ENCODE results near the gene CADPS2. TPM values are rescaled to one million over a fixed set of nuclear protein-coding genes. Genes with fewer than 3 reads are reported as not detected.

The CADPS2 gene
- total RNA-seq, 4 donors from 2014 or later = 27.7 to 46.2 (median 32.6) TPM

DNA sequence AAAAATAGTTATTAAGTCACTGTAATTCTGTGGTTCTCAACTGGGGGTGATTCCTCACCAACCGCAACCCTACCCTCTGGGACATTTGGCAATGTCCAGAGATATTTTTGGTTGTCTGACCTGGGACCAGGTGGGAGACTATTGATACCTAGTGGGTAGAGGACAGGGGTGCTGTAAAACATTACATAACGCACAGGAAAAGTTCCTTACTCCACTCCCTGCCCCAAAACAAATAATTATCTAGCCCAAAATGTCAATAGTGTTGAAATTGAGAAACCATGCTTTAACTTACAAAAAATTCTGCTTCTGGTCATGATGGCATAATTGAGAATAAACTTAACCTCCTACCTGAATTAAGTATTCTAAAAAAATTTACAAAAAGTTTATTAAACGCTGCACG is 404.0 kb downstream of the CADPS2 start:
- Histone ChIP-seq H3K4me3 (replicated peaks in 1 of 3) (no peak overlapping the region), H3K36me3 (no peaks in the 10 kb centered on the region), H3K27ac (no peak overlapping the region), H3K9me3 (no peaks in the 10 kb centered on the region), H3K27me3 (no peaks in the 10 kb centered on the region), H3K4me1 (no peaks in the 10 kb centered on the region)
- DNase-seq = no peak
- WGBS, 2 donors = 90 to 95% methylated on average over 4 of the region's 4 CpGs
- intact Hi-C loops (cut with DNase I) = no loop called here
- no peak for TF ChIP-seq POLR2A (IDR thresholded peaks at IDR 0.05)
- TF ChIP-seq, protein P1, sequence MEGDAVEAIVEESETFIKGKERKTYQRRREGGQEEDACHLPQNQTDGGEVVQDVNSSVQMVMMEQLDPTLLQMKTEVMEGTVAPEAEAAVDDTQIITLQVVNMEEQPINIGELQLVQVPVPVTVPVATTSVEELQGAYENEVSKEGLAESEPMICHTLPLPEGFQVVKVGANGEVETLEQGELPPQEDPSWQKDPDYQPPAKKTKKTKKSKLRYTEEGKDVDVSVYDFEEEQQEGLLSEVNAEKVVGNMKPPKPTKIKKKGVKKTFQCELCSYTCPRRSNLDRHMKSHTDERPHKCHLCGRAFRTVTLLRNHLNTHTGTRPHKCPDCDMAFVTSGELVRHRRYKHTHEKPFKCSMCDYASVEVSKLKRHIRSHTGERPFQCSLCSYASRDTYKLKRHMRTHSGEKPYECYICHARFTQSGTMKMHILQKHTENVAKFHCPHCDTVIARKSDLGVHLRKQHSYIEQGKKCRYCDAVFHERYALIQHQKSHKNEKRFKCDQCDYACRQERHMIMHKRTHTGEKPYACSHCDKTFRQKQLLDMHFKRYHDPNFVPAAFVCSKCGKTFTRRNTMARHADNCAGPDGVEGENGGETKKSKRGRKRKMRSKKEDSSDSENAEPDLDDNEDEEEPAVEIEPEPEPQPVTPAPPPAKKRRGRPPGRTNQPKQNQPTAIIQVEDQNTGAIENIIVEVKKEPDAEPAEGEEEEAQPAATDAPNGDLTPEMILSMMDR (IDR thresholded peaks at IDR 0.05) = no peak

- Histone ChIP-seq H3K27ac (no peak overlapping the region), H3K4me3 (replicated peaks in 1 of 3) (no peak overlapping the region), H3K9me3 (no peaks in the 10 kb centered on the region), H3K4me1 (no peaks in the 10 kb centered on the region), H3K36me3 (no peaks in the 10 kb centered on the region), H3K27me3 (no peaks in the 10 kb centered on the region)
- no peak for DNase-seq
- intact Hi-C loops (cut with DNase I) = no loop called here
- WGBS, 2 donors = 74 to 80% methylated on average over 3 of the region's 3 CpGs
- TF ChIP-seq, protein P1 (IDR thresholded peaks at IDR 0.05) = no peak
- TF ChIP-seq POLR2A (IDR thresholded peaks at IDR 0.05) = no peak
Observed at GRCh38 chr7:122470859-122471258, 415.4 kb downstream of the CADPS2 start.

- Histone ChIP-seq H3K27ac (no peak overlapping the region), H3K27me3 (no peaks in the 10 kb centered on the region), H3K4me3 (replicated peaks in 1 of 3) (no peak overlapping the region), H3K4me1 (no peaks in the 10 kb centered on the region), H3K9me3 (no peaks in the 10 kb centered on the region), H3K36me3 (no peaks in the 10 kb centered on the region)
- TF ChIP-seq, protein P1 (IDR thresholded peaks at IDR 0.05) = no peak
- TF ChIP-seq POLR2A (IDR thresholded peaks at IDR 0.05) = no peak
- WGBS, 2 donors = 73% methylated on average over 2 of the region's 2 CpGs
- intact Hi-C loops (cut with DNase I) = no loop called here
- DNase-seq = no peak
Observed at GRCh38 chr7:122468945-122469344, 417.3 kb downstream of the CADPS2 start.

- Histone ChIP-seq H3K4me3 (replicated peaks in 1 of 3) (no peak overlapping the region), H3K9me3 (no peaks in the 10 kb centered on the region), H3K27me3 (no peaks in the 10 kb centered on the region), H3K4me1 (no peaks in the 10 kb centered on the region), H3K36me3 (no peaks in the 10 kb centered on the region), H3K27ac (no peak overlapping the region)
- intact Hi-C loops (cut with DNase I) = no loop called here
- WGBS, 2 donors = 80 to 87% methylated on average over 4 of the region's 4 CpGs
- no peak for DNase-seq
- TF ChIP-seq POLR2A (IDR thresholded peaks at IDR 0.05) = no peak
- TF ChIP-seq, protein P1 (IDR thresholded peaks at IDR 0.05) = no peak
Observed at GRCh38 chr7:122467661-122468449, 418.4 kb downstream of the CADPS2 start.

GRCh38 chr7:122465296-122465695 is 421.0 kb downstream of the CADPS2 start:
- Histone ChIP-seq H3K4me1 (no peaks in the 10 kb centered on the region), H3K27ac (no peak overlapping the region), H3K36me3 (no peaks in the 10 kb centered on the region), H3K9me3 (no peaks in the 10 kb centered on the region), H3K27me3 (no peaks in the 10 kb centered on the region), H3K4me3 (replicated peaks in 1 of 3) (no peak overlapping the region)
- DNase-seq = no peak
- intact Hi-C loops (cut with DNase I) = no loop called here
- no peak for TF ChIP-seq POLR2A (IDR thresholded peaks at IDR 0.05)
- TF ChIP-seq, protein P1 (IDR thresholded peaks at IDR 0.05) = no peak
- 95% methylated on average over 7 of the region's 7 CpGs for WGBS, 2 donors
